ENCODE data around the gene ZNF670. TPM values are rescaled to one million over a fixed set of nuclear protein-coding genes. Genes with fewer than 3 reads are reported as not detected.

The ZNF670 gene
- total and polyA plus RNA-seq, 9 of the 15 experiments (the other 6 are each of a cell fraction or from before 2014, with no cell fraction given) = 7.1 to 23.4 (median 11.8) TPM

DNA sequence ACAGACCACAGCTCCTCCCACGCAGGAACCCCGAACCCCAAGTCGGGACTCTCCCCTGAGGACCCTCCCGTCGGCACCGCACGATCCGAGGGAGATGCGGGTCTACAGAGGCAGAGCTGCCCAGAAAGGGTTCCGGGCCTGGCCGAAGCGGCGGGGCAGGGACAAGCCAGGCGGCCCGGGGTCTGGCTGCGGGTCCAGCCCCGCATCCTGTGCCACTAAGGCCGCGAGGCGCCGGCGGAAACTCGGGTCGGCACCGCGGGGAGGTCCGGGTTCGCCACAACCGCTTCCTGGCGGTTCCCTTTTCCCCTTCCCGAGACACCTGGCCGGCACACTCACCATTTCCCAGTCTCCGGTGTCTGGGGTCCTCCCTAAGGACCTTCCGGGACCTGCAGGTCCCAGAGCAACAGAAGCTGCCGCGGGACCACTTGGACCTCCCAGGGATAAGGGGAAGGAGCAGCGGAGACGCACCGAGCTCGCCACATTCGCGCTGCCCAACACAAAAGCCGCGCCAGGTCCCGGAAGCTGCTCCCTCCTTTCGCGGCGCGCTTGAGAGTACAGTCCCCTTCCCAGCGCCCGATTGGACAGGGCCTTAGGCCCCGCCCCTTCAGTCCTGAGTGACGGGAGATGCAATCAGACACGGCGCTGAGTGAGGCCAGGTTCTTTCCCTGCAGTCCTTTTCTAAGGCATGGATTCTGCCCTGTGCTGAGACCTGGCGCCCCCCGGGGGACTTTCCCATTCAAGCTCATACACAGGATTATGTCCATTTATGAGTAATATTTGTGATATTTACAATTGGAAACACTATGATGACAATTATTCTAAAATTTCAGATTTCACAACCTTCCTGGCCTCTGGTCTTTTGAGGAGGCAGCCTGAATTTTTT, at the start of gene ZNF670 (continued):
- peak; percentile 79 for TF ChIP-seq ETV1 (tag; conservative IDR thresholded peaks at IDR 0.05; ENCODE audit: low read depth)
- TF ChIP-seq, protein P1, sequence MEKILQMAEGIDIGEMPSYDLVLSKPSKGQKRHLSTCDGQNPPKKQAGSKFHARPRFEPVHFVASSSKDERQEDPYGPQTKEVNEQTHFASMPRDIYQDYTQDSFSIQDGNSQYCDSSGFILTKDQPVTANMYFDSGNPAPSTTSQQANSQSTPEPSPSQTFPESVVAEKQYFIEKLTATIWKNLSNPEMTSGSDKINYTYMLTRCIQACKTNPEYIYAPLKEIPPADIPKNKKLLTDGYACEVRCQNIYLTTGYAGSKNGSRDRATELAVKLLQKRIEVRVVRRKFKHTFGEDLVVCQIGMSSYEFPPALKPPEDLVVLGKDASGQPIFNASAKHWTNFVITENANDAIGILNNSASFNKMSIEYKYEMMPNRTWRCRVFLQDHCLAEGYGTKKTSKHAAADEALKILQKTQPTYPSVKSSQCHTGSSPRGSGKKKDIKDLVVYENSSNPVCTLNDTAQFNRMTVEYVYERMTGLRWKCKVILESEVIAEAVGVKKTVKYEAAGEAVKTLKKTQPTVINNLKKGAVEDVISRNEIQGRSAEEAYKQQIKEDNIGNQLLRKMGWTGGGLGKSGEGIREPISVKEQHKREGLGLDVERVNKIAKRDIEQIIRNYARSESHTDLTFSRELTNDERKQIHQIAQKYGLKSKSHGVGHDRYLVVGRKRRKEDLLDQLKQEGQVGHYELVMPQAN (IDR thresholded peaks at IDR 0.05; ENCODE audit: borderline replicate concordance) = peak; percentile 79; the same call in 1 of the 2 replicates
- TF ChIP-seq RBM15 (IDR thresholded peaks at IDR 0.05; ENCODE audit: insufficient read depth, low read length) = no peak
- no peak for TF ChIP-seq MECOM (CRISPR knock-in tag; IDR thresholded peaks at IDR 0.05)
- TF ChIP-seq PPARD (CRISPR knock-in tag; IDR thresholded peaks at IDR 0.05) = no peak
- no peak for TF ChIP-seq ADNP (tag; IDR thresholded peaks at IDR 0.05)
- TF ChIP-seq, protein P2, sequence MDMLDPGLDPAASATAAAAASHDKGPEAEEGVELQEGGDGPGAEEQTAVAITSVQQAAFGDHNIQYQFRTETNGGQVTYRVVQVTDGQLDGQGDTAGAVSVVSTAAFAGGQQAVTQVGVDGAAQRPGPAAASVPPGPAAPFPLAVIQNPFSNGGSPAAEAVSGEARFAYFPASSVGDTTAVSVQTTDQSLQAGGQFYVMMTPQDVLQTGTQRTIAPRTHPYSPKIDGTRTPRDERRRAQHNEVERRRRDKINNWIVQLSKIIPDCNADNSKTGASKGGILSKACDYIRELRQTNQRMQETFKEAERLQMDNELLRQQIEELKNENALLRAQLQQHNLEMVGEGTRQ (CRISPR knock-in tag; IDR thresholded peaks at IDR 0.05) = no peak
- no peak for TF ChIP-seq KLF16 (IDR thresholded peaks at IDR 0.05)
- TF ChIP-seq, protein P3, sequence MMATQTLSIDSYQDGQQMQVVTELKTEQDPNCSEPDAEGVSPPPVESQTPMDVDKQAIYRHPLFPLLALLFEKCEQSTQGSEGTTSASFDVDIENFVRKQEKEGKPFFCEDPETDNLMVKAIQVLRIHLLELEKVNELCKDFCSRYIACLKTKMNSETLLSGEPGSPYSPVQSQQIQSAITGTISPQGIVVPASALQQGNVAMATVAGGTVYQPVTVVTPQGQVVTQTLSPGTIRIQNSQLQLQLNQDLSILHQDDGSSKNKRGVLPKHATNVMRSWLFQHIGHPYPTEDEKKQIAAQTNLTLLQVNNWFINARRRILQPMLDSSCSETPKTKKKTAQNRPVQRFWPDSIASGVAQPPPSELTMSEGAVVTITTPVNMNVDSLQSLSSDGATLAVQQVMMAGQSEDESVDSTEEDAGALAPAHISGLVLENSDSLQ (IDR thresholded peaks at IDR 0.05) = peak; percentile 99
- TF ChIP-seq MCM3 (IDR thresholded peaks at IDR 0.05) = no peak
- peak; percentile 60; the same call in 1 of the 2 replicates for TF ChIP-seq MYC (IDR thresholded peaks at IDR 0.05; ENCODE audit: low read depth, low read length)
- TF ChIP-seq MYC (CRISPR knock-in tag; IDR thresholded peaks at IDR 0.05; ENCODE audit: borderline replicate concordance, low read depth) = 0 out of 2 replicates have a peak, but pooled peaks have one; percentile 62
- TF ChIP-seq PTBP1 (IDR thresholded peaks at IDR 0.05; ENCODE audit: low read depth, low read length) = no peak
- TF ChIP-seq, protein P4, sequence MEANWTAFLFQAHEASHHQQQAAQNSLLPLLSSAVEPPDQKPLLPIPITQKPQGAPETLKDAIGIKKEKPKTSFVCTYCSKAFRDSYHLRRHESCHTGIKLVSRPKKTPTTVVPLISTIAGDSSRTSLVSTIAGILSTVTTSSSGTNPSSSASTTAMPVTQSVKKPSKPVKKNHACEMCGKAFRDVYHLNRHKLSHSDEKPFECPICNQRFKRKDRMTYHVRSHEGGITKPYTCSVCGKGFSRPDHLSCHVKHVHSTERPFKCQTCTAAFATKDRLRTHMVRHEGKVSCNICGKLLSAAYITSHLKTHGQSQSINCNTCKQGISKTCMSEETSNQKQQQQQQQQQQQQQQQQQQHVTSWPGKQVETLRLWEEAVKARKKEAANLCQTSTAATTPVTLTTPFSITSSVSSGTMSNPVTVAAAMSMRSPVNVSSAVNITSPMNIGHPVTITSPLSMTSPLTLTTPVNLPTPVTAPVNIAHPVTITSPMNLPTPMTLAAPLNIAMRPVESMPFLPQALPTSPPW (CRISPR knock-in tag; IDR thresholded peaks at IDR 0.05) = peak; percentile 91
- TF ChIP-seq DIDO1 (tag; IDR thresholded peaks at IDR 0.05; ENCODE audit: low read depth) = no peak; the same call in 1 of the 2 replicates
- TF ChIP-seq TEAD4 (IDR thresholded peaks at IDR 0.05; ENCODE audit: low read length) = no peak
- no peak for TF ChIP-seq TEAD4 (CRISPR knock-in tag; IDR thresholded peaks at IDR 0.05; ENCODE audit: borderline replicate concordance)
- TF ChIP-seq, protein P5, sequence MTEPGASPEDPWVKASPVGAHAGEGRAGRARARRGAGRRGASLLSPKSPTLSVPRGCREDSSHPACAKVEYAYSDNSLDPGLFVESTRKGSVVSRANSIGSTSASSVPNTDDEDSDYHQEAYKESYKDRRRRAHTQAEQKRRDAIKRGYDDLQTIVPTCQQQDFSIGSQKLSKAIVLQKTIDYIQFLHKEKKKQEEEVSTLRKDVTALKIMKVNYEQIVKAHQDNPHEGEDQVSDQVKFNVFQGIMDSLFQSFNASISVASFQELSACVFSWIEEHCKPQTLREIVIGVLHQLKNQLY (CRISPR knock-in tag; conservative IDR thresholded peaks at IDR 0.05) = no peak
- no peak for TF ChIP-seq PYGO2 (tag; IDR thresholded peaks at IDR 0.05)
- TF ChIP-seq, protein P6, sequence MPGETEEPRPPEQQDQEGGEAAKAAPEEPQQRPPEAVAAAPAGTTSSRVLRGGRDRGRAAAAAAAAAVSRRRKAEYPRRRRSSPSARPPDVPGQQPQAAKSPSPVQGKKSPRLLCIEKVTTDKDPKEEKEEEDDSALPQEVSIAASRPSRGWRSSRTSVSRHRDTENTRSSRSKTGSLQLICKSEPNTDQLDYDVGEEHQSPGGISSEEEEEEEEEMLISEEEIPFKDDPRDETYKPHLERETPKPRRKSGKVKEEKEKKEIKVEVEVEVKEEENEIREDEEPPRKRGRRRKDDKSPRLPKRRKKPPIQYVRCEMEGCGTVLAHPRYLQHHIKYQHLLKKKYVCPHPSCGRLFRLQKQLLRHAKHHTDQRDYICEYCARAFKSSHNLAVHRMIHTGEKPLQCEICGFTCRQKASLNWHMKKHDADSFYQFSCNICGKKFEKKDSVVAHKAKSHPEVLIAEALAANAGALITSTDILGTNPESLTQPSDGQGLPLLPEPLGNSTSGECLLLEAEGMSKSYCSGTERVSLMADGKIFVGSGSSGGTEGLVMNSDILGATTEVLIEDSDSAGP (CRISPR knock-in tag; IDR thresholded peaks at IDR 0.05) = no peak

Measured in K562 (cell line).